DOHH2 (cell line): Measurements from ENCODE around the gene GALNT13.

Experiments
- CTCF ChIP-seq: fragments of 200-600 bp; sonication (generic); IDR thresholded peaks from one replicate; pipeline ENCODE4 v1.5.1; 2014; ENCODE audit warnings: antibody characterized with exemption, mild to moderate bottlenecking, low read depth, low read length; ENCODE audit not compliant: poor library complexity, severe bottlenecking
- EZH2phosphoT487 ChIP-seq: fragments of 200-600 bp; sonication (generic); IDR thresholded peaks from 2 replicates; pipeline ENCODE4 v1.6.1; 2017; ENCODE audit warnings: borderline replicate concordance, mild to moderate bottlenecking, antibody characterized with exemption, low read length, moderate library complexity, mixed read lengths

GRCh38 chr2:154452906-154453493 is 581.3 kb downstream of the GALNT13 start:
- TF ChIP-seq CTCF: peak; percentile 72
- no peak for TF ChIP-seq EZH2phosphoT487
